Measurements from ENCODE around the gene HSH2D.
"Not testable (repeated sequence)": the region's sequence is repeated elsewhere in the genome, so short reads cannot be mapped to it uniquely, and the experiment has no call there.

HSH2D gene

DNA sequence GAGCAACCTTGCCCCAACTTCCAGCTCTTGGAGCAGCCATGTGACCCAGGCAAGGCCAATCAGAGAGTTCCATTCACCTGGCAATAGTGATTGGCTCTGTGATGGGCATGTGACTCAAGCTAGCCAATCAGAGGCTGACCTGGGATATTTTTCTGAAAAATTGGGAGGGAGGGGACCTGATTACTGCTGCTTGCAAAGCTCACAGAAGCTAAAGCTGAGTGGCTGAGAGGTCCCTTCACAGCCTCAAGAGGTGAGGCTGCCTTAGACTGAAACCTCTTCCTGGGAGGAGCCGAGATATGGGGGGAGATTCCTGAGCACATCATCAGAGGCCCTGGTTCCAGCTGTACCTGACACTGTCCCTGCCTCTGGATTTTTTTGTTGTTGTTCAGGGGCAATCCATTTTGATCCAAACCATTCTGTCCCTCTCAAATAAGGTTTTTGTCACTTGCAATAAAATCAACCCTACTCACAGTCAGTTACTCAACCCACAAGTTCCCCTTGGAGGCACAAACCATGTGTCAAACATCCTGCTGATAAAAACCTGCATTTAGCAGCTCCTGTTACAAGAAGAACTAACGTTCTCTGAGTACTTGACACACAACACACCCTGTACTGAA is 25.1 kb downstream of the HSH2D start:
- DNase-seq (ENCODE audit: insufficient read length, low spot score), result no peak
- FAIRE-seq, result no peak
- TF ChIP-seq, protein P1, sequence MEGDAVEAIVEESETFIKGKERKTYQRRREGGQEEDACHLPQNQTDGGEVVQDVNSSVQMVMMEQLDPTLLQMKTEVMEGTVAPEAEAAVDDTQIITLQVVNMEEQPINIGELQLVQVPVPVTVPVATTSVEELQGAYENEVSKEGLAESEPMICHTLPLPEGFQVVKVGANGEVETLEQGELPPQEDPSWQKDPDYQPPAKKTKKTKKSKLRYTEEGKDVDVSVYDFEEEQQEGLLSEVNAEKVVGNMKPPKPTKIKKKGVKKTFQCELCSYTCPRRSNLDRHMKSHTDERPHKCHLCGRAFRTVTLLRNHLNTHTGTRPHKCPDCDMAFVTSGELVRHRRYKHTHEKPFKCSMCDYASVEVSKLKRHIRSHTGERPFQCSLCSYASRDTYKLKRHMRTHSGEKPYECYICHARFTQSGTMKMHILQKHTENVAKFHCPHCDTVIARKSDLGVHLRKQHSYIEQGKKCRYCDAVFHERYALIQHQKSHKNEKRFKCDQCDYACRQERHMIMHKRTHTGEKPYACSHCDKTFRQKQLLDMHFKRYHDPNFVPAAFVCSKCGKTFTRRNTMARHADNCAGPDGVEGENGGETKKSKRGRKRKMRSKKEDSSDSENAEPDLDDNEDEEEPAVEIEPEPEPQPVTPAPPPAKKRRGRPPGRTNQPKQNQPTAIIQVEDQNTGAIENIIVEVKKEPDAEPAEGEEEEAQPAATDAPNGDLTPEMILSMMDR (IDR thresholded peaks at IDR 0.05; ENCODE audit: insufficient read depth, missing control alignments), result no peak

DNA sequence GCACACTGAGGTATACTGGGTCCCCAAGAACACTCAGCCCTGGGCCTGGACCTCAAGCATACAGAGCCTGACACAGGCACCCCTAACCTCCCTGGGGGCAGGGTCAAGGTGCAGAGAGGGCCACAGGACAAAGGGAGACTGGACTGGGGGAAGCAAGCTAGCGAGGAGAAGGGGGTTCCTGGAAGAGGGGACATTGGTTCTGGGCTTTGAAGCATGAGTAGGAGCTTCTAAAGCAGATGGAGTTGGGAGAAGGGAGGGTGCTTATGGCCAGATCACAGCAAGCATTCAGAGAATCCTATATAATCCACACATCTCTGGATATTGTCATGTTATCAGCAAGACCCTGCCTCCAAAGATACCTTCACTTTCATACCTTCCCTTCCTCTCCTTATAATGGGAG is 26.6 kb downstream of the HSH2D start:
- TF ChIP-seq, protein P1 (IDR thresholded peaks at IDR 0.05; ENCODE audit: insufficient read depth, missing control alignments), result no peak
- no peak for FAIRE-seq
- DNase-seq (ENCODE audit: insufficient read length, low spot score), result no peak

DNA sequence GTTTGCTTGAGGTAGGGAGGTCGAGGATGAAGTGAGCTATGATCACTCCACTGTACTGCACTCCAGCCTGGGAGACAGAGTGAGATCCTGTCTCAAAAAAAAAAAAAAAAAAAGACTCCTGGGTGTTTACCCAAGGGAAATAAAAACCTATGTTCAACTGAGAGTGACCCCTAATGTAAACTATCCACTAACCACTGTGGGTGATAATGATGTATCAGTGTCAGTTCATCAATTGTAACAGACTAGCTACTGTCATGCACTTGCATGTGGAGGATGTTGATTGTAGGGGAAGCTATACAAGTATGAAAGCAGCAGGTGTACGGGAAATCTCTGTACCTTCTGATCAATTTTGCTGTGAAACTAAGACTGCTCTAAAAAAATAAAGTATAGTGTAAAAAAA is 32.5 kb downstream of the HSH2D start:
- DNase-seq (ENCODE audit: insufficient read length, low spot score), result no peak
- TF ChIP-seq, protein P1 (IDR thresholded peaks at IDR 0.05; ENCODE audit: insufficient read depth, missing control alignments), result no peak
- no peak for FAIRE-seq

DNA sequence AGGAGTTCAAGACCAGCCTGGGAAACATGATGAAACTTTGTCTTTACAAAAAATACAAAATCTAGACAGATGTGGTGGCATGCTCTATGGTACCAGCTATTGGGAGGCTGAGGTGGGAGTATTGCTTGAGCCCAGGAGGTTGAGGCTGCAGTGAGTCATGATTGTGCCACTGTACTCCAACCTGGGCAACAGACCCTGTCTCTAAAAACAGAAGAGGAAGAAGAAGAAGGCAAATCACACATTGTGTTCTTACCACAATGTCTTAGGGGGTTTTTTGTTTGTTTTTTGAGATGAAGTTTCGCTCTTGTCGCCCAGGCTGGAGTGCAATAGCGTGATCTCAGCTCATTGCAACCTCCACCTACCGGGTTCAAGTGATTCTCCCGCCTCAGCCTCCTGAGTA is 35.4 kb downstream of the HSH2D start:
- DNase-seq (ENCODE audit: insufficient read length, low spot score); FAIRE-seq: not testable (repeated sequence)

DNA sequence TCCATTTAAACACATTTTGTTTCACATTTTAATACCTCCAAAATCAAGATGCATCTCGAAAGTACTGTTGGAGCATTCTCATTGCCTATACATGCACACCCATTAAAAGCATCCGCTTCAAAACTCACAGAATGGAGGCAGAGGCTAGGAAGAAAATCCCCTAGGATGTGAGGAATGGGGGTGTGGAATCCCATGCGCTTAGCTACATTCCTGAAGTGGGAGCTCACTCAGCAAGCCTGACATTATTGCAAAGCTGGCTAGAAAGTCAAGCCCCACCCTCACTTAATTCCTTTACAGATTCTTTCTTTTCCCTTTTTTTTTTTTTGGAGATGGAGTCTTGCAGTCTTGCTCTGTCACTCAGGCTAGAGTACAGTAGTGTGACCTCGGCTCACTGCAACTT is 37.1 kb downstream of the HSH2D start:
- FAIRE-seq (no peak), DNase-seq (ENCODE audit: insufficient read length, low spot score) (no peak)
- TF ChIP-seq, protein P1 (IDR thresholded peaks at IDR 0.05; ENCODE audit: insufficient read depth, missing control alignments), result no peak

DNA sequence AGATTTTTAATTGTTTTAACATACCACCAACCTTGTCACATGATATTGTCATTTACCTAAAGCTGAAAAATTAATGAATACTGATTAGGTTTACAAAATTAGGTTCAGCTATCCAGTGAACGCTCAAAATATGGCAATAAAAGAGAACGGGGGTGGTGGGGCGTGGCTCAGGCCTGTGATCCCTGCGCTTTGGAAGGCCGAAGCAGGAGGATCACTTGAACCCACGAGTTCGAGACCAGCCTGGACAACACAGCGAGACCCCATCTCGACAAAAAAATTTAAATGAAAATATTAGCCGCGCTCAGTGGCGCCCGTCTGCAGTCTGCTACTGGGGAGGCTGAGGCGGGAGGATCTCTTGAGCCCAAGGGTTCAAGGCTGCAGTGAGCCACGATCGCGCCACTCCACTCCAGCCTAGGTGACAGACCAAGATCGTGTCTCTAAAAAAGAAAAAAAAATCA is 41.2 kb downstream of the HSH2D start:
- no peak for FAIRE-seq
- DNase-seq (ENCODE audit: insufficient read length, low spot score), result no peak
- TF ChIP-seq, protein P1 (IDR thresholded peaks at IDR 0.05; ENCODE audit: insufficient read depth, missing control alignments), result no peak

DNA sequence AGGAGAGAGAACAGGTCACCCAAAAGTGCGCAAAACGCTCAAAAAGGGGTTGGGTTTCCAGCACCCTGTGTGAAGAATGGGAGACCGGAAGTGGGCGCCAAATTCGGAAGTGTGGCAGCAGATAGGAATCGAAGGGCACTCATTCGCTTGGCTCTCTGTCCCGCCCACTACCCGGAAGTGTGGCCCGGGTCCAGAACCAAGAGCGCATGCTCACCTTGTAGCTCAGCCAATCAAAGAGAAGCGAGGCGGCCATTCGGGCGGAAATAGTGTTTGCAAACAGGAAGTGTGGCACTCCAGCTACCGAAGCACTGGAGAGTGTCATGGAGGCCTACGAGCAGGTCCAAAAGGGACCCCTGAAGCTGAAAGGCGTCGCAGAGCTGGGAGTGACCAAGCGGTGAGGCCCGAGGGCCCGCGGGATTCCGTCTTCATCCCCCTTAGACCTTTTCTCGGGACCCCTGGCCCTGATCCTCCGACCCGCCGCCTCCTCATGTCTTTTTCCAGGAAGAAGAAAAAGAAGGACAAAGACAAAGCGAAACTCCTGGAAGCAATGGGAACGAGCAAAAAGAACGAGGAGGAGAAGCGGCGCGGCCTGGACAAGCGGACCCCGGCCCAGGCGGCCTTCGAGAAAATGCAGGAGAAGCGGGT is 41.8 kb downstream of the HSH2D start, which contains the start of gene FAM32A:
Gene FAM32A, plus strand, starts transcription at position 288 of the 645 bp plus-strand sequence. Its CDS starts 33 bp downstream, at position 321.
- TF ChIP-seq, protein P1 (IDR thresholded peaks at IDR 0.05; ENCODE audit: insufficient read depth, missing control alignments), result no peak
- no peak for FAIRE-seq
- peak; percentile 100 for DNase-seq (ENCODE audit: insufficient read length, low spot score)
